Suppressor macrophage treated with lipopolysaccharide for 4 hours (primary cell): Measurements from ENCODE around the gene EIF4A2.
"Not testable (repeated sequence)": the region's sequence is repeated elsewhere in the genome, so short reads cannot be mapped to it uniquely, and the experiment has no call there.

Experiments used
- DNase-seq: peaks from one replicate; pipeline ENCODE4 v3.0.0-alpha.2; 2020

The EIF4A2 gene

GRCh38 chr3:186785495-186786018 is 2.2 kb downstream of the EIF4A2 start:
- DNase-seq, result no peak

- no peak for DNase-seq
Observed at GRCh38 chr3:186786922-186787321, 3.5 kb downstream of the EIF4A2 start.

- no peak for DNase-seq
Observed at GRCh38 chr3:186787642-186788481, 4.5 kb downstream of the EIF4A2 start.

- no peak for DNase-seq
Observed at GRCh38 chr3:186788482-186789370, 5.3 kb downstream of the EIF4A2 start.

GRCh38 chr3:186789554-186790260 is 6.3 kb downstream of the EIF4A2 start:
- no peak for DNase-seq

- no peak for DNase-seq
Observed at GRCh38 chr3:186790261-186790981, 7.0 kb downstream of the EIF4A2 start.

- DNase-seq, result no peak
Observed at GRCh38 chr3:186798239-186798874, 15.0 kb downstream of the EIF4A2 start.

GRCh38 chr3:186800285-186800684 is 16.9 kb downstream of the EIF4A2 start:
- no peak for DNase-seq

- DNase-seq, result no peak
Observed at GRCh38 chr3:186802701-186803100, 19.3 kb downstream of the EIF4A2 start.

GRCh38 chr3:186803447-186803846 is 20.1 kb downstream of the EIF4A2 start:
- not testable (repeated sequence) for DNase-seq

- peak; percentile 87 for DNase-seq
Observed at GRCh38 chr3:186806089-186807055, 23.0 kb downstream of the EIF4A2 start, which contains the start of gene RFC4. Gene RFC4, minus strand, starts transcription at chr3:186806482. Its CDS starts 1,769 bp downstream, at chr3:186804713.

- DNase-seq, result no peak
Observed at GRCh38 chr3:186807231-186807630, 23.9 kb downstream of the EIF4A2 start.

- no peak for DNase-seq
Observed at GRCh38 chr3:186810336-186810996, 27.1 kb downstream of the EIF4A2 start.

GRCh38 chr3:186811313-186811712 is 27.9 kb downstream of the EIF4A2 start:
- DNase-seq, result not testable (repeated sequence)

- DNase-seq, result no peak
Observed at GRCh38 chr3:186814100-186814499, 30.7 kb downstream of the EIF4A2 start.

- DNase-seq, result peak; percentile 65
Observed at GRCh38 chr3:186815435-186815834, 32.1 kb downstream of the EIF4A2 start.

- DNase-seq, result no peak
Observed at GRCh38 chr3:186818516-186818915, 35.1 kb downstream of the EIF4A2 start.

GRCh38 chr3:186818956-186819355 is 35.6 kb downstream of the EIF4A2 start:
- DNase-seq, result no peak
